OCI-LY1 (cell line): ENCODE data around the gene SIK2.

Source experiments
- H2AFZ ChIP-seq: fragments of 200-600 bp; sonication (generic), shearing (Covaris generic); 2 replicates; pipeline ENCODE4 v1.6.0; 2014; ENCODE audit warnings: antibody characterized with exemption, mild to moderate bottlenecking, low read length
- H3F3A ChIP-seq: fragments of 200-600 bp; sonication (generic), shearing (Covaris generic); 2 replicates; pipeline ENCODE4 v1.6.0; 2014; ENCODE audit warnings: mild to moderate bottlenecking, antibody characterized with exemption, low read length, moderate library complexity; ENCODE audit not compliant: insufficient read depth
- H3K27ac ChIP-seq: fragments of 200-600 bp; sonication (generic); 2 replicates; pipeline ENCODE4 v1.5.1; 2014; ENCODE audit warnings: low read length, mixed run types, mild to moderate bottlenecking, low read depth; ENCODE audit not compliant: poor library complexity, severe bottlenecking
- H3K27me3 ChIP-seq: fragments of 200-600 bp; sonication (generic); 2 replicates; pipeline ENCODE4 v1.6.0; 2014; ENCODE audit warnings: antibody characterized with exemption, mild to moderate bottlenecking, low read length, moderate library complexity; ENCODE audit not compliant: insufficient read depth
- H3K36me3 ChIP-seq: fragments of 200-600 bp; sonication (generic); 2 replicates; pipeline ENCODE4 v1.6.1; 2014; ENCODE audit warnings: mild to moderate bottlenecking, antibody characterized with exemption, low read length, moderate library complexity, mixed read lengths; ENCODE audit not compliant: insufficient read depth
- H3K4me1 ChIP-seq: fragments of 200-600 bp; sonication (generic); 2 replicates; pipeline ENCODE4 v1.5.1; 2014; ENCODE audit warnings: mild to moderate bottlenecking, low read length, moderate library complexity; ENCODE audit not compliant: insufficient read depth, severe bottlenecking
- H3K4me2 ChIP-seq: fragments of 200-600 bp; sonication (generic), shearing (Covaris generic); 2 replicates; pipeline ENCODE4 v1.6.1; 2014; ENCODE audit warnings: low read length
- H3K4me3 ChIP-seq: fragments of 200-600 bp; sonication (generic); 2 replicates; pipeline ENCODE4 v1.5.1; 2014; ENCODE audit warnings: low read length, low read depth, mild to moderate bottlenecking, mixed read lengths; ENCODE audit not compliant: poor library complexity, severe bottlenecking
- H3K79me2 ChIP-seq: fragments of 200-600 bp; shearing (Covaris generic); 2 replicates; pipeline ENCODE4 v1.6.1; 2016; ENCODE audit warnings: mixed run types, low read length, mixed read lengths; ENCODE audit not compliant: insufficient read depth
- H3K9ac ChIP-seq: fragments of 200-600 bp; sonication (generic), shearing (Covaris generic); 2 replicates; pipeline ENCODE4 v1.6.1; 2014; ENCODE audit warnings: mild to moderate bottlenecking, low read length, mixed read lengths
- H3K9me2 ChIP-seq: fragments of 200-600 bp; sonication (generic), shearing (Covaris generic); 2 replicates; pipeline ENCODE4 v1.6.1; 2014; ENCODE audit warnings: low read depth, mild to moderate bottlenecking, low read length, mixed read lengths
- H3K9me3 ChIP-seq: fragments of 200-600 bp; shearing (Covaris generic); 2 replicates; pipeline ENCODE4 v1.6.1; 2014; ENCODE audit warnings: low read length, mixed read lengths
- H4K20me1 ChIP-seq: fragments of 200-600 bp; sonication (generic), shearing (Covaris generic); 2 replicates; pipeline ENCODE4 v1.6.0; 2016; ENCODE audit warnings: mild to moderate bottlenecking, low read length; ENCODE audit not compliant: insufficient read depth
- EZH2 ChIP-seq: fragments of 200-600 bp; sonication (generic), shearing (Covaris generic); IDR thresholded peaks from 2 replicates; pipeline ENCODE4 v1.8.0; 2017; ENCODE audit warnings: borderline replicate concordance, mixed run types, mild to moderate bottlenecking, antibody characterized with exemption, low read length, moderate library complexity, mixed read lengths
- TF ChIP-seq, protein P1 (sequence below): fragments of 200-600 bp; sonication (generic), shearing (Covaris generic); IDR thresholded peaks from 2 replicates; pipeline ENCODE4 v1.5.1; 2017; ENCODE audit warnings: mild to moderate bottlenecking, antibody characterized with exemption, low read length, moderate library complexity, mixed read lengths

The SIK2 gene

DNA sequence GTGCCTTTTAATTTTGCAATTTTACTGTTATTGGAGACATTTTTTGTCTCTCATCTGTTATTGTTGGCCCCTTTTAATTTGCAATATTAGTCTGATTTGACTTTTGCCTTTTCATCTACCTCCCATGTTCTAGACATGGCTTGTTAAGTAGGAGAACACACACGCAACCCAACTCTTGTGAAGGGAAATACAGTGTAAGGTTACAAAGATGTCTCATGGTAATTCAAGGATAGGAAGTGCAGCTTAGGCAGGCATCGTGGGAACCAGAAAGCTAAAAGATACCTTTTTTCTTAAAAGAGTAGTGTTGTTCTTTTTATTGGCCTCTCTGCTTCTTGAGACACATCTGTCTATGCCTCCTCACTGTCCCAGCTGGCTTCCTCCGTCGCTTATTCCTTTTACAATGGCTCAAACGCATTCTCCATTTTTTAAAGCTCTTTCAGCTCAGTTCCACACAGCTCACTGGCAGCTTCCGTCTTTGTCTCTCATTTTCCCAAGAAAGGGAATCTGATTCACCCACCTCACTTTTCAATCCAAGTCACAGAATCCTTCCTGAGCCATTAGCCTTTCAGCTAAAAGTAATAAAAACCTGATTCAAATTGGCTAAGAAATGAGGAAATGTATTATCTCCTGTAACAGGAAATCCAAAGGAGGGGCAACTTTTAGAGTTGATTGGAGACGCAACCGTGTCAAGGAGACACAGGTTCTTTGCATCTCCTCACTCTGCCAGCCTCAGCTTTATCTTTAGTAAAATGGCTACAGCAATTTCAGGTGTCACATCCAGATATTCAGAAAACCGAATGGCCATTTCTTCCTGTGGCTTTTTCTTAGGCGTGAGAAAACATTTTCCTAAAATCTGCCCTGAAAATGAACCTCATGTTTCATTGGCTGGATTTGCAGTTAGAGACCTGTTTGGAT, 57.2 kb downstream of the SIK2 start:
- no peak overlapping the region for H2AFZ ChIP-seq
- no peak overlapping the region for H3K4me2 ChIP-seq
- no peaks in the 10 kb centered on the region for H3K27me3 ChIP-seq
- no peaks in the 10 kb centered on the region for H3K4me1 ChIP-seq
- H3K9me3 ChIP-seq, result no peaks in the 10 kb centered on the region
- no peak for TF ChIP-seq EZH2
- TF ChIP-seq, protein P1, sequence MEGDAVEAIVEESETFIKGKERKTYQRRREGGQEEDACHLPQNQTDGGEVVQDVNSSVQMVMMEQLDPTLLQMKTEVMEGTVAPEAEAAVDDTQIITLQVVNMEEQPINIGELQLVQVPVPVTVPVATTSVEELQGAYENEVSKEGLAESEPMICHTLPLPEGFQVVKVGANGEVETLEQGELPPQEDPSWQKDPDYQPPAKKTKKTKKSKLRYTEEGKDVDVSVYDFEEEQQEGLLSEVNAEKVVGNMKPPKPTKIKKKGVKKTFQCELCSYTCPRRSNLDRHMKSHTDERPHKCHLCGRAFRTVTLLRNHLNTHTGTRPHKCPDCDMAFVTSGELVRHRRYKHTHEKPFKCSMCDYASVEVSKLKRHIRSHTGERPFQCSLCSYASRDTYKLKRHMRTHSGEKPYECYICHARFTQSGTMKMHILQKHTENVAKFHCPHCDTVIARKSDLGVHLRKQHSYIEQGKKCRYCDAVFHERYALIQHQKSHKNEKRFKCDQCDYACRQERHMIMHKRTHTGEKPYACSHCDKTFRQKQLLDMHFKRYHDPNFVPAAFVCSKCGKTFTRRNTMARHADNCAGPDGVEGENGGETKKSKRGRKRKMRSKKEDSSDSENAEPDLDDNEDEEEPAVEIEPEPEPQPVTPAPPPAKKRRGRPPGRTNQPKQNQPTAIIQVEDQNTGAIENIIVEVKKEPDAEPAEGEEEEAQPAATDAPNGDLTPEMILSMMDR, result no peak
- no peak overlapping the region for H3K27ac ChIP-seq
- no peaks in the 10 kb centered on the region for H3F3A ChIP-seq
- no peak overlapping the region for H3K4me3 ChIP-seq
- H3K9ac ChIP-seq, result no peak overlapping the region
- no peaks in the 10 kb centered on the region for H3K79me2 ChIP-seq
- H3K9me2 ChIP-seq, result no peaks in the 10 kb centered on the region
- no peaks in the 10 kb centered on the region for H4K20me1 ChIP-seq
- peaks cover 7% of the 10 kb centered on the region; the same call in 1 of the 2 replicates for H3K36me3 ChIP-seq

DNA sequence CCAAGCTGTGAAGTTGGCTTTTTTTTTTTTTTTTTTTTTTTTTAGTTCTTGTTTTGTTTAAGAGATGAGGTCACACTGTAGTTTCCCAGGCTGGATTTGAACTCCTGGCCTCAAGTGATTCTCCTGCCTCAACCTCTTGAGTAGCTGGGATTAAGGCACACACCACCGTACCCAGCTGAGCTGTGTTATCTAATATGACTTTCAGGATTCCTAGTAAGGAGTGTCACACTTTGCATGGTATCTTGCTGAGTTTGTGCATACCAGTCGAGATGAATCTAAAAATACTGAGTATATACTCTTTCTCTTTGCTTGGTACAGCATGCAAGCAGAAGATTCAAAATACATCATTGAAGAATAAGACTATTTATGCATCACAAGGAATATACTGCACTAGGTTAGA, 58.6 kb downstream of the SIK2 start:
- H3K27ac ChIP-seq, result no peak overlapping the region
- H3K9me2 ChIP-seq, result no peaks in the 10 kb centered on the region
- H3K36me3 ChIP-seq, result peaks cover 7% of the 10 kb centered on the region; the same call in 1 of the 2 replicates
- no peaks in the 10 kb centered on the region for H4K20me1 ChIP-seq
- no peaks in the 10 kb centered on the region for H3K9me3 ChIP-seq
- no peak overlapping the region for H3K4me3 ChIP-seq
- no peak overlapping the region for H2AFZ ChIP-seq
- no peaks in the 10 kb centered on the region for H3K4me1 ChIP-seq
- H3K4me2 ChIP-seq, result no peak overlapping the region
- H3K27me3 ChIP-seq, result no peaks in the 10 kb centered on the region
- H3K79me2 ChIP-seq, result no peaks in the 10 kb centered on the region
- H3K9ac ChIP-seq, result no peak overlapping the region
- H3F3A ChIP-seq, result no peaks in the 10 kb centered on the region
- TF ChIP-seq, protein P1, result no peak
- TF ChIP-seq EZH2, result no peak

DNA sequence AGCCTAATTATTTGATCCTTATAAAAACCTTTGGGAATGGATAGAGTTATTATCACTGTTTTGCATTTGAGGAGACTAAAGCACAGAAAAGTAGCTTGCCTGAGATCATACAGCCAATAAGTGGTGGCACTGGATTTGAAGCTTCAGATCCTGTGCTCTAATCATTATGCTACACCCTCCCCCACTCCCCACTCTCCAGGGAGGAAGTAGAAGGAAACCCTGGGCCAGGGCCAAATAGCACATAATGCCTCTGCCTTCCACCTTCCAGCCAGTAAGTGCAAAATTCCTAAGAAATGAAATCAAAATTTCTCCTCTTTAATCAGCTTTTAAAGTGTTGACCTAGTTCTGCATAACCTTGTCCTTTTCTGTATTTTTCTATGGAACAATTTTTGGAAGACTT, 61.6 kb downstream of the SIK2 start:
- Histone ChIP-seq H3K4me2 (no peak overlapping the region), H3K36me3 (peaks cover 7% of the 10 kb centered on the region; the same call in 1 of the 2 replicates), H3K9me2 (no peaks in the 10 kb centered on the region), H3F3A (no peaks in the 10 kb centered on the region), H3K27ac (no peak overlapping the region), H3K9me3 (no peaks in the 10 kb centered on the region), H4K20me1 (no peaks in the 10 kb centered on the region), H3K4me3 (no peak overlapping the region), H3K79me2 (no peaks in the 10 kb centered on the region), H3K4me1 (no peaks in the 10 kb centered on the region), H3K27me3 (no peaks in the 10 kb centered on the region), H2AFZ (no peak overlapping the region), H3K9ac (no peak overlapping the region)
- TF ChIP-seq, protein P1, result no peak
- no peak for TF ChIP-seq EZH2
